CD4-positive, alpha-beta T cell treated with Interleukin-10 for 1 hour (primary cell): ENCODE results near the gene SPAG8.

Source experiments
- DNase-seq: peaks from one replicate; pipeline ENCODE4 v3.0.0-alpha.2; 2020

The SPAG8 gene

DNA sequence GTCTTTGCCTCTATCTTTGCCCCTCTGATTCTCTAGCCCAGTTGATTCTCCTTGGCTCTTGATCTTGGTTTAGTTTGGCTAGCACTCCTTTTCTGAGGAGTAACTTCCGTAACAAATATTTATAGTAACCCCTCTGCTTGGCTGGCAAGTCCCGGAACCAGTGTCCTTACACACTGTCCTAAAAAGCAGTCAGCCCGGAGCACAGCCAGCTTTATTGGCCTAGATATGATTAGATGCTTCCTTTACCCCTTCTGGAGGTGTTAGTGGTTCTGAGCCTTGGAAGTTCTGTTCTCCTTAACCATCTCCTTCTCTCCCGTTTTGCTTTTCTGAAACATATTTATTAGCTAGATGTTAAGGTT, 41.0 kb downstream of the SPAG8 start:
- DNase-seq, result no peak

DNA sequence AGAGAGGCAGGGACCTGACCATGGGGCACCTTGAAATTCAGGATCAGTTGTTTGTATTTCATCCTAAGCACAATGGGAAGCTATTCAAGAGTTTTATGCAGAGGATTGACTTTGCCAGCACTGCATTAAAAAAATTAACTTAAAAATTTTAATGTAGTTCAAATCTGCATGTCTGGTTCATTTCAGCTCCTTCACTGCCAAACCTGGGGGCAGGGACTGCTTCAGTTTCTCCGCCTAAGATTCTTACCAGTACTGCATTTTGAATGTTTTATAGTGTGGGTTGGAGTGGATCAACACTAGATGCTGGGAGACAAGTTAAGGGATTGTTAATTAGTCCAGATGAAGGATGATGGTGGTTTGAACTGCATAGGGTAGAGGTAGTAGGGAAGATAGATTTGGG, 42.3 kb downstream of the SPAG8 start:
- no peak for DNase-seq

- DNase-seq, result no peak
Observed at GRCh38 chr9:35767458-35767857, 44.6 kb downstream of the SPAG8 start.

- DNase-seq, result no peak
Observed at GRCh38 chr9:35766997-35767396, 45.1 kb downstream of the SPAG8 start.

DNA sequence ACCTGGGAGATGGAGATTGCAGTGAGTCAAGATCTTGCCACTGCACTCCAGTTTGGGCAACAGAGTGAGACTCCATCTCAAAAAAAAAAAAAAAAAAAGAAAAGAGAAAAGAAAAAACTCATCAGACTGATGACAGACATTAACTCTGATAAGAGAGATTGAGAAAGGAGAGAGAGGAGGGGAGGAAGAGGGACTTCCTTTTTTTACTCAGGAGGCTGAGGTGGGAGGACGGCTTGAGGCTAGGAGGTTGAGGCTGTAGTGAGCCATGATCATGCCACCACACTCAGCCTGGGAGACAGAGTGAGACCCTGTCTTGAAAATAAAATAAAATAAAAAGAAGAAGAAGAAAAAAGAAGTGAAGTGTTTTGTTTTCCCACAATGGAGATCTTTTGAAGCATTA, 48.3 kb downstream of the SPAG8 start:
- DNase-seq, result no peak

DNA sequence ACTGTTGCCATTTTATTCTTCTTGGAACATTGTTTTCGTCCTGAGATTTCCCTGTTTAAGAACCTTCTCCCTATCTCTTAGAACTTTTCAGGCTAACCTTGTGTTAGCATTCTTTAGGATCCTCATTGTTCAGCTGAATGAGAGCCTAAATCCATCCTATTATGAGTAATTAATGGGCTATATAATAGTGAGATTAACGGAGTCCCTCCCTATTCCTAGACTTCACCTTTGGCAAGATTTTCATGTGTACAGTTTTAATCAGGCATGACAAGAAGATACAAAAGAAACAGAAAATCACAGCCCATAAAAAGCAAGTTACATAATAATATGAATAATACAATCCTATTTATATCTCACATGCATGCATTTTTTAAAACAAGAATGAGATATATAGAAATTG, 48.9 kb downstream of the SPAG8 start:
- no peak for DNase-seq

- DNase-seq, result no peak
Observed at GRCh38 chr9:35760651-35761050, 51.4 kb downstream of the SPAG8 start.

GRCh38 chr9:35759795-35760194, 52.3 kb downstream of the SPAG8 start:
- no peak for DNase-seq
